Heart left ventricle (tissue), 16 donors: ENCODE measurements around the gene PRKG1. TPM values are rescaled to one million over a fixed set of nuclear protein-coding genes. Genes with fewer than 3 reads are reported as not detected.
A peak's percentile ranks its signal among the peaks of the same experiment; 100 is the strongest.

Experiments
- ATAC-seq, 4 donors: fragments of 200-7000 bp; cut with Tn5 transposase; one replicate each; pipeline ENCODE4 v1.9.1; 2020 to 2022; ENCODE audit warnings: moderate library complexity in 4 of 4, mild to moderate bottlenecking in 3 of 4, moderate number of reproducible peaks in 1 of 4
- DNase-seq, 5 donors: peaks; one replicate each; pipeline ENCODE4 v3.0.0-alpha.2; 2020
- H3K27ac ChIP-seq, 12 donors: fragments of 200-600 bp; sonication (generic) in 4 of 12; one replicate each; pipeline versions ENCODE4 v1.5.0 to v1.8.0; 2016 to 2022; ENCODE audit warnings: mild to moderate bottlenecking in 2 of 12
- H3K27me3 ChIP-seq, 9 donors: fragments of 200-600 bp; sonication (generic) in 2 of 9; one replicate each; pipeline versions ENCODE4 v1.5.1 to v1.8.0; 2016 to 2022; ENCODE audit warnings: mild to moderate bottlenecking in 3 of 9
- H3K36me3 ChIP-seq, 9 donors: fragments of 200-600 bp; sonication (generic) in 2 of 9; one replicate each; pipeline versions ENCODE4 v1.5.0 to v1.8.0; 2018 to 2022; ENCODE audit warnings: mild to moderate bottlenecking in 2 of 9
- H3K4me1 ChIP-seq, 12 donors: fragments of 200-600 bp; sonication (generic) in 4 of 12; one replicate each; pipeline versions ENCODE4 v1.5.0 to v1.8.0; 2016 to 2022; ENCODE audit warnings: mild to moderate bottlenecking in 3 of 12
- H3K4me3 ChIP-seq, 12 donors: fragments of 200-600 bp; sonication (generic) in 4 of 12; one replicate each; pipeline versions ENCODE4 v1.5.0 to v1.8.0; 2017 to 2022; ENCODE audit warnings: mild to moderate bottlenecking in 9 of 12, moderate library complexity in 4 of 12
- H3K9me3 ChIP-seq, 12 donors: fragments of 200-600 bp; sonication (generic) in 4 of 12; one replicate each; pipeline versions ENCODE4 v1.5.0 to v1.8.0; 2016 to 2022; ENCODE audit warnings: mild to moderate bottlenecking in 1 of 12
- CTCF ChIP-seq, 12 donors: fragments of 200-600 bp; sonication (generic) in 4 of 12; IDR thresholded peaks; one replicate each; pipeline versions ENCODE4 v1.5.0 to v1.8.0; 2018 to 2022; ENCODE audit warnings: antibody characterized with exemption in 12 of 12, mild to moderate bottlenecking in 5 of 12
- POLR2A ChIP-seq, 2 donors: fragments of 450-650 bp; IDR thresholded peaks; one replicate each; pipeline ENCODE4 v1.6.1; 2017; ENCODE audit warnings: antibody characterized with exemption in 2 of 2, mild to moderate bottlenecking in 2 of 2, moderate library complexity in 2 of 2
- WGBS, 4 donors: extraction: QIAGEN DNeasy Blood & Tissue Kit in 2 of 4; methylation state at CpG; one replicate each; pipeline versions ENCODE4 v1.1.5 to v1.1.7; 2013 to 2018; 5-methylcytosine and 5-hydroxymethylcytosine counted together
- intact Hi-C, 10 donors: fragments of 100-400 bp; cut with DNase I; formaldehyde crosslinking; loops; one replicate each; pipeline versions ENCODE4 v1.11.1 to v1.14.2; 2022
- polyA plus RNA-seq, 2 donors: library from polyadenylated mRNA; stranded (reverse); fragments of 200-250 nt; gene quantifications; one replicate each; pipeline ENCODE4 v1.2.3, GENCODE V29; 2013
- total RNA-seq, 9 donors: library from RNA; depleted of rRNA in 2 of 9; stranded (reverse); fragments of >200 nt in 2 of 9; fragmentation: NEBNext Ultra II Directional in 3 of 9; extraction: Animal tissue kit (Norgen Biotek cat#: 25700) in 3 of 9; gene quantifications; one replicate each; pipeline versions ENCODE4 v1.1.0 to v1.2.4, GENCODE V29; 2016 to 2023
- donor health status: ischemic (EF 13 %, LVEDD 7.1; RV severe dilation, severe dysfunction).
- donor health status: healthy with polysubstance abuse.
- donor health status: DM: no; HTN: yes; CAD: no.
- donor health status: DM: no; HTN: no; CAD: no.
- donor health status: ischemic (EF 25% LVEDD 6.9; RV normal size, moderate dysfunction).
- donor health status: ischemic (EF 25% LVEDD 5.7; RV mildly dilated, moderate dysfunction).
- donor health status: healthy.
- donor health status: DM: yes; HTN: yes; CAD: no.
- donor health status: ischemic (EF 35%, LVEDD 5.7; RV mildly dilated, moderate dysfunction).
- donor health status: nonischemic (EF 11% LVEDD 7.7; RV severe dilation, severe dysfunction).
- donor health status: DM: yes; HTN: yes; CAD: no.
- donor health status: PGD.
- donor health status: ischemic (EF 29% LVEDD 5.4; RV normal size, mild dysfunction).
- donor health status: nonischemic (EF 23%, LVEDD 6.1; RV moderate dilation, normal function).

Gene PRKG1
- total and polyA plus RNA-seq, 11 donors, result 5.5 to 37.3 (median 29.3) TPM

- Histone ChIP-seq H3K9me3 (no peaks in the 10 kb centered on the region), H3K36me3 (no peaks in the 10 kb centered on the region), H3K4me3 (no peak overlapping the region), H3K27me3 (no peaks in the 10 kb centered on the region), H3K4me1 (peaks cover 0 to 27% (median 12%) of the 10 kb centered on the region in 12 donors), H3K27ac (peak overlapping the region in 4 of 12 donors; percentile 16 to 30 (median 23))
- ATAC-seq (peak; percentile 32 to 63 (median 48)), DNase-seq (peak in 2 of 5 donors; percentile 27 to 30)
- WGBS, 4 donors, result 82 to 89% (median 84%) methylated on average over 10 of the region's 10 CpGs
- TF ChIP-seq POLR2A (IDR thresholded peaks at IDR 0.05) (no peak), CTCF (IDR thresholded peaks at IDR 0.05) (no peak)
- intact Hi-C loops, result loop anchor here in 8 of 10 donors (10.0 kb wide), 7 partner anchors 66 to 946 kb away; no protein-coding TSS in a partner anchor
Observed at GRCh38 chr10:51950371-51950995, 876.2 kb downstream of the PRKG1 start.

GRCh38 chr10:51950996-51951555 lies 876.8 kb downstream of the PRKG1 start:
- Histone ChIP-seq H3K9me3 (no peaks in the 10 kb centered on the region), H3K4me3 (no peak overlapping the region), H3K27me3 (no peaks in the 10 kb centered on the region), H3K36me3 (no peaks in the 10 kb centered on the region), H3K27ac (peak overlapping the region in 6 of 12 donors; percentile 9 to 45 (median 29)), H3K4me1 (peaks cover 0 to 27% (median 12%) of the 10 kb centered on the region in 12 donors)
- WGBS, 4 donors, result 52 to 84% (median 78%) methylated on average over 1 of the region's 1 CpG
- TF ChIP-seq CTCF (IDR thresholded peaks at IDR 0.05) (no peak), POLR2A (IDR thresholded peaks at IDR 0.05) (no peak)
- ATAC-seq (peak in 1 of 4 donors; percentile 36), DNase-seq (no peak)
- intact Hi-C loops, result loop anchor here in 8 of 10 donors (10.0 kb wide), 7 partner anchors 66 to 946 kb away; no protein-coding TSS in a partner anchor

- Histone ChIP-seq H3K4me1 (peaks cover 0 to 27% (median 12%) of the 10 kb centered on the region in 12 donors), H3K27ac (peak overlapping the region in 6 of 12 donors; percentile 9 to 45 (median 29)), H3K9me3 (no peaks in the 10 kb centered on the region), H3K27me3 (no peaks in the 10 kb centered on the region), H3K4me3 (no peak overlapping the region), H3K36me3 (no peaks in the 10 kb centered on the region)
- ATAC-seq, result peak in 1 of 4 donors; percentile 31
- 12 to 33% (median 20%) methylated on average over 1 of the region's 1 CpG for WGBS, 4 donors
- no peak for DNase-seq
- intact Hi-C loops, result loop anchor here in 8 of 10 donors (10.0 kb wide), 7 partner anchors 67 to 947 kb away; no protein-coding TSS in a partner anchor
- no peak for TF ChIP-seq POLR2A (IDR thresholded peaks at IDR 0.05)
- no peak for TF ChIP-seq CTCF (IDR thresholded peaks at IDR 0.05)
Observed at GRCh38 chr10:51951601-51952000, 877.3 kb downstream of the PRKG1 start.

GRCh38 chr10:51952056-51952455 lies 877.8 kb downstream of the PRKG1 start:
- WGBS, 4 donors, result 25 to 75% (median 64%) methylated on average over 1 of the region's 1 CpG
- TF ChIP-seq CTCF (IDR thresholded peaks at IDR 0.05) (no peak), POLR2A (IDR thresholded peaks at IDR 0.05) (no peak)
- DNase-seq (no peak), ATAC-seq (no peak)
- H3K36me3 ChIP-seq, result no peaks in the 10 kb centered on the region
- H3K4me3 ChIP-seq, result no peak overlapping the region
- peaks cover 0 to 27% (median 12%) of the 10 kb centered on the region in 12 donors for H3K4me1 ChIP-seq
- no peaks in the 10 kb centered on the region for H3K9me3 ChIP-seq
- H3K27me3 ChIP-seq, result no peaks in the 10 kb centered on the region
- intact Hi-C loops, result loop anchor here in 8 of 10 donors (10.0 kb wide), 7 partner anchors 67 to 947 kb away; no protein-coding TSS in a partner anchor
- H3K27ac ChIP-seq, result peak overlapping the region in 5 of 12 donors; percentile 9 to 45 (median 39)
